Aorta (tissue), 5 donors: ENCODE results near the gene UBXN2A. TPM values are rescaled to one million over a fixed set of nuclear protein-coding genes. Genes with fewer than 3 reads are reported as not detected.
A peak's percentile ranks its signal among the peaks of the same experiment; 100 is the strongest.

ENCODE experiments used
- ATAC-seq: fragments of 200-7000 bp; cut with Tn5 transposase; one replicate; pipeline ENCODE4 v1.9.1; 2022; ENCODE audit warnings: moderate library complexity; ENCODE audit not compliant: low FRiP score
- DNase-seq, 2 donors: peaks; one replicate each; pipeline ENCODE4 v3.0.0-alpha.2; 2020
- H3K27ac ChIP-seq, 2 donors: one replicate each; pipeline ENCODE4 v1.5.1; 2013; ENCODE audit warnings: low read length in 2 of 2, mild to moderate bottlenecking in 2 of 2, moderate library complexity in 2 of 2, control low read depth in 1 of 2, inconsistent platforms in 1 of 2, low read depth in 1 of 2
- H3K27me3 ChIP-seq, 2 donors: one replicate each; pipeline ENCODE4 v1.6.1; 2013; ENCODE audit warnings: control low read depth in 1 of 2, low read length in 1 of 2, mild to moderate bottlenecking in 1 of 2, moderate library complexity in 1 of 2; ENCODE audit not compliant: insufficient read depth in 2 of 2, control insufficient read depth in 1 of 2
- H3K36me3 ChIP-seq, 2 donors: one replicate each; pipeline ENCODE4 v1.6.1; 2013; ENCODE audit warnings: control low read depth in 1 of 2, low read length in 1 of 2, mild to moderate bottlenecking in 1 of 2; ENCODE audit not compliant: insufficient read depth in 2 of 2, control insufficient read depth in 1 of 2
- H3K4me1 ChIP-seq, 2 donors: one replicate each; pipeline ENCODE4 v1.6.1; 2013; ENCODE audit warnings: low read length in 2 of 2, control low read depth in 1 of 2, mild to moderate bottlenecking in 1 of 2, moderate library complexity in 1 of 2; ENCODE audit not compliant: insufficient read depth in 2 of 2, control insufficient read depth in 1 of 2
- H3K4me3 ChIP-seq, 2 donors: one replicate each; pipeline ENCODE4 v1.5.1; 2013; ENCODE audit warnings: low read length in 2 of 2, control low read depth in 1 of 2, mild to moderate bottlenecking in 1 of 2
- H3K9me3 ChIP-seq: one replicate; pipeline ENCODE4 v1.6.1; 2013; ENCODE audit warnings: mild to moderate bottlenecking, low read length; ENCODE audit not compliant: control insufficient read depth
- WGBS, 2 donors: extraction: QIAGEN DNeasy Blood & Tissue Kit; methylation state at CpG; one replicate each; pipeline ENCODE4 v1.1.7; 2013; 5-methylcytosine and 5-hydroxymethylcytosine counted together
- intact Hi-C, 2 donors: fragments of 100-400 bp; cut with DNase I; formaldehyde crosslinking; loops; one replicate each; pipeline versions ENCODE4 v1.14.2 to v1.15.0; 2022
- polyA plus RNA-seq, 2 donors: library from polyadenylated mRNA; stranded (reverse); fragments of 200-250 nt; gene quantifications; one replicate each; pipeline ENCODE4 v1.2.3, GENCODE V29; 2013
- total RNA-seq, 2 donors: library from RNA; stranded (reverse); fragmentation: NEBNext Ultra II Directional; extraction: Animal tissue kit (Norgen Biotek cat#: 25700); gene quantifications; one replicate each; pipeline ENCODE4 v1.2.1, GENCODE V29; 2021
- donor health status: healthy with polysubstance abuse.
- donor health status: Bipolar disorder and iron deficiency.
- donor health status: DM: no; HTN: no; CAD: no.
- donor health status: DM: no; HTN: no; CAD: no.
- donor health status: DM: yes; HTN: yes; CAD: no.

Gene UBXN2A
- total and polyA plus RNA-seq, 4 donors: 10.0 to 19.5 (median 14.2) TPM

DNA sequence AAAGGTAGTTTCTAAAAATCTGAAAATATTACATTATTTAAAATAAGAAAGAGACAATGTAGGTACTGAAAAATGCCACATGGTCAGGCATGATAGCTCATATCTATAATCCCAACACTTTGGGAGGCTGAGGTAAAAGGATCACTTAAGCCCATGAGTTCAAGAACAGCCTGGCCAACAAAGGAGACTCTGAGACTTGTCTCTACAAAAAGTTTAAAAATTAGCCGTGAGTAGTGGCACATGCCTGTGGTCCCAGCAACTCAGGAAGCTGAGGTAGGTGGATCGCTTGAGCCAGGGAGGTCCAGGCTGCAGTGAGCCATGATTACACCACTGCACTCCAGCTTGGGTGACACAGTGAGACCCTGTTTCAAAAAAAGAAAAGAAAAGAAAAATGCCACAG is 35.1 kb upstream of the UBXN2A start:
- intact Hi-C loops: no loop called here
- Histone ChIP-seq H3K36me3 (no peaks in the 10 kb centered on the region), H3K27ac (peak overlapping the region in 1 of 2 donors; percentile 64), H3K9me3 (no peaks in the 10 kb centered on the region), H3K4me1 (peaks cover 0 to 2% of the 10 kb centered on the region in 2 donors), H3K4me3 (no peak overlapping the region), H3K27me3 (no peaks in the 10 kb centered on the region)
- 18 to 25% methylated on average over 2 of the region's 2 CpGs for WGBS, 2 donors
- no peak for DNase-seq
- no peak for ATAC-seq

DNA sequence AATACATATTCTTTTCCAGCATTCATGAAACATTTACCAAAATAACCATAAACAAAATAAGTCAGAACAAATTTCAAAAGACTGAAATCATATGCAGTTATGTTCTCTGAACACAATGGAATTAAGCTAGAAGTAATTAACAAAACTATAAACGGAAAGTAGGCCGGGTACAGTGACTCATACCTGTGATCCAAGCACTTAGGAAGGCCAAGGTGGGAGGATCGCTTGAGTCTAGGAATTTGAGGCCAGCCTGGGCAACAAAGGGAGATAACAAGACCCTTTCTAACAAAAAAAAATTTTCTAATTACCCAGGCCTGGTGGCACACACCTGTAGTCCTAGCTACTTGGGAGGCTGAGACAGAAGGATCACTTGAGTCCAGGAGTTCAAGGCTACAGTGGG is 28.2 kb upstream of the UBXN2A start:
- H3K9me3 ChIP-seq: no peaks in the 10 kb centered on the region
- ATAC-seq: no peak
- H3K4me1 ChIP-seq: peaks cover 5 to 6% of the 10 kb centered on the region in 2 donors
- H3K27me3 ChIP-seq: no peaks in the 10 kb centered on the region
- no peak for DNase-seq
- intact Hi-C loops: no loop called here
- no peak overlapping the region for H3K27ac ChIP-seq
- no peaks in the 10 kb centered on the region for H3K36me3 ChIP-seq
- no peak overlapping the region for H3K4me3 ChIP-seq
- 62 to 63% methylated on average over 3 of the region's 3 CpGs for WGBS, 2 donors

DNA sequence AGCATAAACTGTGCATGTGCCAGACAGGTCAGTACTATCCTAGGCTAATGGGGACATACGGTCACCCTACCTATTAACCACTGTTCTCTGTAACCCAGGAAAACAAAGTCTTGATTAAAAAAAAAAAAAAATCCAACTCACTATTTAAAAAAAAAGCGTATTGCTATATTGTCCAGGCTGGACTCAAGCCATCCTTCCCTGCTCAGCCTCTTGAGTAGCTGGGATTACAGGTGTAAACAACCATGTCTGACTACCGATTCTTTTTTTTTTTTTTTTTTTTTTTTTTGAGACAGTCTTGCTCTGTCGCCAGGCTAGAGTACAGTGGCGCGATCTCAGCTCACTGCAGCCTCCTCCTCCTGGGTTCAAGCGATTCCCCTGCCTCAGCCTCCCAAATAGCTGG is 24.9 kb upstream of the UBXN2A start:
- Histone ChIP-seq H3K9me3 (no peaks in the 10 kb centered on the region), H3K4me1 (peaks cover 8 to 10% of the 10 kb centered on the region in 2 donors), H3K4me3 (no peak overlapping the region), H3K36me3 (no peaks in the 10 kb centered on the region), H3K27ac (no peak overlapping the region), H3K27me3 (no peaks in the 10 kb centered on the region)
- intact Hi-C loops: no loop called here
- WGBS, 2 donors: 91 to 93% methylated on average over 7 of the region's 7 CpGs
- ATAC-seq (no peak), DNase-seq (no peak)

DNA sequence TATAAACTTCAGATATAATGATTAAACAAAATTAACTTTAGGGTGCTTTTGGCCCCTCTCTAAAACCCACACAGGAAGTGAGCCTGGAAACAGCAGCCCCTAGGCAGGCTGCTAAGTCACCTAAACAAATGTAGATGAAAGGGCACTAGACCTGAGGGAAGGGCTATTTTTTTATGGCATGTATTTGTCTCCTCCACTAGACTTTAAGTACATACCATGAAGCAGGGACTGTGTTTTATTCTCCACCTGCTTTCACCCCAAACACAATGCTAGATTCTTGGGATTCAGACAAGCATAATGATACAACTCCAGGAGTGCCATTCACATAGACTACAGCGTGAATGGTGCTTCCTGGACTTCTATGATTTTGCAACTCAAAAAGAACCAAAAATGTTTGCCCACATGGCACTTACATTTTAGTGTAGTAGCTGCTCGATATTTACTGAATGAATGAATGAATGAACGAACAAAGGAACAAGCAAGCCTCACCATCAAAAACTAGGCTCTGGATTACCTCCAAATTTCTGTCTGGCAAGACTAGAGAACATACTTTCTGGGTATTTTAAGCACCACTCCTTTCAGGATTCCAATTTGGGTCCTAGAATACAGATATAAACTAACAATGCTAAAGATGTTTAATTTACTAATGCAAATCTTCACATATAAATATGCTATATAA is 23.4 kb upstream of the UBXN2A start:
- Histone ChIP-seq H3K36me3 (no peaks in the 10 kb centered on the region), H3K27me3 (no peaks in the 10 kb centered on the region), H3K9me3 (no peaks in the 10 kb centered on the region), H3K4me3 (no peak overlapping the region), H3K27ac (no peak overlapping the region), H3K4me1 (peaks cover 8 to 10% of the 10 kb centered on the region in 2 donors)
- DNase-seq (no peak), ATAC-seq (no peak)
- intact Hi-C loops: no loop called here
- WGBS, 2 donors: 11 to 13% methylated on average over 3 of the region's 3 CpGs

DNA sequence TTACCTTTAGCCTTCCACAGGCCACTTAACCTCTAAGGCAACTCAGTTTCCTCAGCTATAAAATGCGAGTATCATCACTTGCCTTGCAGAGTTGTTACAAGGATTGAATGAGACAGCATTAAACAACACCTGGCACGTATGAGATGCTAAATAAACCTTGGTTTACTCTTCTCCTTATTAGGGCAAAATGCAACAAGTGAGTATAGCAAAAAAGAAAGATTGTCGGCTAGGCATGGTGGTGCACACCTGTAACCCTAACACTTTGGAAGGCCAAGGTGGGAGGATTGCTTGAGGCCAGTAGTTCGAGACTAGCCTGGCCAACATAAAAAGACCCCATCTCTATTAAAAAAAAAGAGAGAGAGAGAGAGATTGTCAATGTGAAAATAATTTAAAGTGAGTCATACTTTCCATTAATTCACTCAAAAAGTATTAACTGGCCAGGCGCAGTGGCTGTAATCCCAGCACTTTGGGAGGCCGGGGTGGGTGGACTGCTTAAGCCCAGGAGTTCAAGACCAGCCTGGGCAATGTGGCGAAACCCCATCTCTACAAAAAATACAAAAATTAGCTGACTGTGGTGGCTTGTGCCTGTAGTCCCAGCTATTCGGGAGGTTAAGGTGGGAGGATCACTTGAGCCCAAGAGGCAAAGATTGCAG is 21.3 kb upstream of the UBXN2A start:
- no peak overlapping the region for H3K4me3 ChIP-seq
- H3K4me1 ChIP-seq: peaks cover 8 to 10% of the 10 kb centered on the region in 2 donors
- DNase-seq: no peak
- WGBS, 2 donors: 74 to 79% methylated on average over 8 of the region's 8 CpGs
- intact Hi-C loops: no loop called here
- no peaks in the 10 kb centered on the region for H3K36me3 ChIP-seq
- no peak overlapping the region for H3K27ac ChIP-seq
- ATAC-seq: peak; percentile 57
- H3K9me3 ChIP-seq: no peaks in the 10 kb centered on the region
- H3K27me3 ChIP-seq: no peaks in the 10 kb centered on the region

DNA sequence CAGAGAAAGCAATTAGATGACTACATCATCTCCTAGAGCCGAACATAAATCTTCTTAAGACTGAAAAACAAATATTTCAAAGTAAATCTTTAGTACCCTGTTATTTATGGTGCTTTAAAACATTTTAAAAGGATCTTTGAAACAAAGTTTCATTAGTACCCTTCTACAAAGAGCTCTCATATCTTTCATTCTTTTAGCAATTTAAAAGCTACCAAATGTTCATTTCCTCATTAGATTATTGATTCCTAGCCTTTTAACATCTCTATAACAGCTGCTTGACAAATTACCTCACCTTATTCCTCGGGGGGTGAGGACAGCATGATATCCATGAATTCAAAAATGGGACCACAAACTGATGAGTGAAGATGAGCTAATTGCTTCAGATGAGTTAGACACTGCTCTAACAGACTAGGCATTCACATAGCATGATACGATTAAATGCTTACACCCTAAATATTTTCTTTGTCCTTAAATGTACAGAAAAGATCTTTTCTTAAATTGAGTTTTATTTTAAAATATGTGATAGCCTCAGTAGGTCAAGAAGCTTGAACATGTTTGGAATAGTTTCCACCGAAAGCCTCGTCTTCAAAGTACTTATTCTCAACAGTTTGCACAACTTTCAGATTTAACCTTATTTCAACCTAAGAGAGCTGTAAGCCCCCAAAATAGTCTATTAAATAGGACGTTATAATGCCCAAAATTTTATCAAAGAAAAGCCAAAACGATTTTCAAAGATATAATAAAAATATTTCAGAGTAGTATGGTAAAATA is 15.5 kb upstream of the UBXN2A start:
- WGBS, 2 donors: 5 to 8% methylated on average over 7 of the region's 7 CpGs
- H3K27ac ChIP-seq: no peak overlapping the region
- ATAC-seq (no peak), DNase-seq (no peak)
- intact Hi-C loops: loop anchor here (5.0 to 10.0 kb wide), 3 partner anchors 120 to 158 kb away; partner anchors contain the start of genes FKBP1B (in 2 of the 2), WDCP (in 2 of the 2), SF3B6 (in 1 of the 2) and TP53I3 (in 1 of the 2)
- no peaks in the 10 kb centered on the region for H3K27me3 ChIP-seq
- peak overlapping the region in 1 of 2 donors; percentile 92 for H3K4me3 ChIP-seq
- no peaks in the 10 kb centered on the region for H3K36me3 ChIP-seq
- no peaks in the 10 kb centered on the region for H3K4me1 ChIP-seq
- H3K9me3 ChIP-seq: no peaks in the 10 kb centered on the region

DNA sequence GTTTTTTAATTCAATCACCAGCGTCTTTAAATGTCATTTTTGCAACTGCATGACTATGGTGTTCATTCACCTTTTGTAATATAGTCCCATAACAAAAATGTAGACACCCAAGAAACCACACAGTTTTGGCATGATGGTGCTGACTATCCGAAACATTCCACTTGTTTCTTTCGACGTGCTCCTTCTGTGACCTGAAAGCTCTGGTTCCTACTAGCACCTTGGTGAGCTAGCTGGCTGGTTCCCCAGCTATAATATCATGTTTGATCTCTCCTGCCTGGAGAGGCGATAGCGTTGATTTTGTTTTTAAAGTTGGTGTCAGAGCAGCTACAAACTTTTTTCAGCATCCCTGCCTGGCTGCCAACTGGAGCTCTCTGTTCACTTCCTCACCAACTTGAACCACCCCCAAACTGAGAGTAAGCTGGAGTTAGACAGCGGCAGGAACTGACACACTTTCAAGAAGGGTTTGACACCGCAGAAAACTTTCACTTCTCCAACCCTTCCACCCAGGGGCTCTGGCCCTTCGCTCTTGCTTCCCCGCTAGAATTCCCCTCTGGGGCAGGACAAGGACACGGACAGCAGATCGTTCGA is 14.5 kb upstream of the UBXN2A start:
- intact Hi-C loops: loop anchor here (5.0 to 10.0 kb wide), 3 partner anchors 119 to 157 kb away; partner anchors contain the start of genes FKBP1B (in 2 of the 2), WDCP (in 2 of the 2), SF3B6 (in 1 of the 2) and TP53I3 (in 1 of the 2)
- Histone ChIP-seq H3K27ac (peak overlapping the region; percentile 91), H3K4me3 (peak overlapping the region; percentile 86 to 92), H3K9me3 (no peaks in the 10 kb centered on the region), H3K36me3 (no peaks in the 10 kb centered on the region), H3K4me1 (no peaks in the 10 kb centered on the region), H3K27me3 (no peaks in the 10 kb centered on the region)
- peak; percentile 70 for ATAC-seq
- WGBS, 2 donors: 0 to 1% methylated on average over 13 of the region's 13 CpGs
- DNase-seq: peak in 1 of 2 donors; percentile 79

DNA sequence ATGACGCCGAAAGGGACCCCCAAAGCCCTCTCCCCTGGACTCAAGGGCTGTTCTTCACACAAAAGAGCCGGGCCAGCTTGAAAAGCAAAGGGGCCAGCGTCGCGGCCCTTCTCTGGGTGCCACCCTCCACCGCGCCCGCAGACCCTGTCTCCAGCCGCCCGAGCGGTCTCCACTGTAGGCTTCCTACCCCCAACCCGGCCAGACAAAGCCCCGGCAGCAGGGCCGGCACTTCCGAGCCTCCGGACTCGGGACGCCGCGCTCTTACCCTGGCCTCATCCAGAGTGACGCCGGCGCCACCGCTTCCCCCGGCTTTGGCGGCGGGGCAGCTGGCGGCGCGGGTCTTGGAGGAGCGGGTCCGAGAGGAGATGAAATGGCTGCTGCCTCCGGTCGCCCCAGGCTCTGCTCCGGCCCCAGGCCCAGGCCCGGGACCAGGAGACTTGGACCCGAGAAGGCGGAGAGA is 13.9 kb upstream of the UBXN2A start:
- peak; percentile 68 for ATAC-seq
- DNase-seq: peak; percentile 67 to 84
- H3K27ac ChIP-seq: peak overlapping the region; percentile 91
- H3K27me3 ChIP-seq: no peaks in the 10 kb centered on the region
- peak overlapping the region; percentile 86 to 92 for H3K4me3 ChIP-seq
- H3K9me3 ChIP-seq: no peaks in the 10 kb centered on the region
- no peaks in the 10 kb centered on the region for H3K4me1 ChIP-seq
- no peaks in the 10 kb centered on the region for H3K36me3 ChIP-seq
- 0% methylated on average over 39 of the region's 39 CpGs for WGBS, 2 donors
- intact Hi-C loops: loop anchor here (5.0 to 10.0 kb wide), 3 partner anchors 118 to 156 kb away; partner anchors contain the start of genes FKBP1B (in 2 of the 2), WDCP (in 2 of the 2), SF3B6 (in 1 of the 2) and TP53I3 (in 1 of the 2)
